ENCODE measurements around the gene C16orf87. TPM values are rescaled to one million over a fixed set of nuclear protein-coding genes. Genes with fewer than 3 reads are reported as not detected.

The C16orf87 gene
- total RNA-seq, 1 donor from 2014 or later: 5.3 TPM

DNA sequence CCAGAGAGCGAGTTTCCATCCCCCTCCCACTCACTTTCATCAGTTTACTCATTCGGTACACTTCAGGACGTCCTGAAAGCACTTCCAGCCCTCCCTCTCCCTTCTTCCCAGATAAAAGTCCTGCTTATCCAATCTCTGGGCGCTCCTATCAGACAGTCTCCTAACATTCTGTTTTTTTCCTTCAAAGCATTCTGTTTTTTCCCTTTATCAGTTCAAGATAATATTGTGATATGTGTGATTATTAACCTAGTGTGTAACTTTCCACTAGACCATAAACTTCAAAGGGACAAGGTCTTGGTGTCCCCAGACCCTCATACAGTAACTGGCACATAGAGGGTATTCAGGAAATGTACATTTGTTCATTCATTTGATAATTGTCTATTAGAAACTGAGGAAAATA is 24.4 kb upstream of the C16orf87 start:
- no peak for DNase-seq (ENCODE audit: low read depth)
- TF ChIP-seq, protein P1, sequence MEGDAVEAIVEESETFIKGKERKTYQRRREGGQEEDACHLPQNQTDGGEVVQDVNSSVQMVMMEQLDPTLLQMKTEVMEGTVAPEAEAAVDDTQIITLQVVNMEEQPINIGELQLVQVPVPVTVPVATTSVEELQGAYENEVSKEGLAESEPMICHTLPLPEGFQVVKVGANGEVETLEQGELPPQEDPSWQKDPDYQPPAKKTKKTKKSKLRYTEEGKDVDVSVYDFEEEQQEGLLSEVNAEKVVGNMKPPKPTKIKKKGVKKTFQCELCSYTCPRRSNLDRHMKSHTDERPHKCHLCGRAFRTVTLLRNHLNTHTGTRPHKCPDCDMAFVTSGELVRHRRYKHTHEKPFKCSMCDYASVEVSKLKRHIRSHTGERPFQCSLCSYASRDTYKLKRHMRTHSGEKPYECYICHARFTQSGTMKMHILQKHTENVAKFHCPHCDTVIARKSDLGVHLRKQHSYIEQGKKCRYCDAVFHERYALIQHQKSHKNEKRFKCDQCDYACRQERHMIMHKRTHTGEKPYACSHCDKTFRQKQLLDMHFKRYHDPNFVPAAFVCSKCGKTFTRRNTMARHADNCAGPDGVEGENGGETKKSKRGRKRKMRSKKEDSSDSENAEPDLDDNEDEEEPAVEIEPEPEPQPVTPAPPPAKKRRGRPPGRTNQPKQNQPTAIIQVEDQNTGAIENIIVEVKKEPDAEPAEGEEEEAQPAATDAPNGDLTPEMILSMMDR (IDR thresholded peaks at IDR 0.05; ENCODE audit: insufficient read depth, low read length, severe bottlenecking): no peak
- FAIRE-seq: no peak
- Histone ChIP-seq H3K4me3 (ENCODE audit: low read depth, low read length) (no peak overlapping the region), H3K36me3 (ENCODE audit: control insufficient read depth, insufficient read depth, low read length) (no peaks in the 10 kb centered on the region), H3K27me3 (ENCODE audit: control insufficient read depth, insufficient read depth, low read length) (peaks cover 2% of the 10 kb centered on the region)

DNA sequence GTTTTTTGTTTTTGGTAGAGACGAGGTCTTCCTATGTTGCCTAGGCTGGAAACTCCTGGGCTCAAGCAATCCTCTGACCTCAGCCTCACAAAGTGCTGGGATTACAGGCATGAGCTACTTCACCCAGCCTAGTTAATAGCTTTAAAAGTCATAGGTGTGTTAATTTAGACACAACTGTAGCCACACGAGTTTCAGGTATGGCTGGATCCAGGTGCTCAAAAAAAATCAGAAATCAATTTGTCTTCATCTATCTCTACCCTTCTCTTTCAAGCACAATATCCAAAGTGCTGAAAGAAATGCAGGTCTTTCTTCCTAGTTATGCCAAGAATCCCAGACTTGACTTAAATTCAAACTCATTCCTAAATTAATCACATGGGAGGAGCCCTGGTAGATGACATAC is 23.9 kb upstream of the C16orf87 start:
- H3K36me3 ChIP-seq (ENCODE audit: control insufficient read depth, insufficient read depth, low read length): no peaks in the 10 kb centered on the region
- H3K27me3 ChIP-seq (ENCODE audit: control insufficient read depth, insufficient read depth, low read length): peaks cover 2% of the 10 kb centered on the region
- no peak for FAIRE-seq
- TF ChIP-seq, protein P1 (IDR thresholded peaks at IDR 0.05; ENCODE audit: insufficient read depth, low read length, severe bottlenecking): no peak
- H3K4me3 ChIP-seq (ENCODE audit: low read depth, low read length): no peak overlapping the region
- DNase-seq (ENCODE audit: low read depth): no peak

DNA sequence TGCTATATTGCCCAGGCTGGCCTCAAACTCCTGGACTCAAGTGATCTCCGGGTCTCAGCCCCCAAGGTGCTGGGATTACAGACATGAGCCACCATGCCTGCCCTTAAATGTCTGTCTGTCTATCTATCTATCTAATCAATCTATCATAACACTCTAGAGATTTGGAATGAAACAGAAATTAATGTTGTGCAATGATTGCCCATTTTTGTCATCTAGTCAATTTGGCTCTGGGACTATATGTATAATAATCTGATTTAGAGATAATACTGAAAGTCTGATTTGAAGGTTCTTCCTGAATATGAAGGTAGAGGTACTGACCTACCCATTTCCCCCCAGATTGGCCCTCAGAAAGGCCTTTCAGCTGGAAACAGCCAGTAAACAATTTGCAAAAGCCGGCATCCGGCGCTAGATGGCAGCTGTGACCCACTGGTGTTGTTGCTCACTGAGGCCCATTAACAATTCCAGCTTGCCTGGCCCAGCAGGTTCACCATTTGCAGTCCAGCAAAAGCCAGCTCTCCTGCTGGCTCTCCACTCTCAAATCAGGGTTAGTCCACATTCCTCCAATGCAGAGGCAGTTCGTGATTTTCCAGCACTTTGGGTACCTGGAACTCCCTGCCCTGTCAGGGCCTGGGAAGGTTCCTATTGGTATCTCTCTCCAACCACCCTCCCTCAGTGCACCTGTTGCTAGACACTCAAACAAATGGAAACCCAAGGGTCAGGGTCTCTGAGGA is 22.9 kb upstream of the C16orf87 start:
- FAIRE-seq: no peak

DNA sequence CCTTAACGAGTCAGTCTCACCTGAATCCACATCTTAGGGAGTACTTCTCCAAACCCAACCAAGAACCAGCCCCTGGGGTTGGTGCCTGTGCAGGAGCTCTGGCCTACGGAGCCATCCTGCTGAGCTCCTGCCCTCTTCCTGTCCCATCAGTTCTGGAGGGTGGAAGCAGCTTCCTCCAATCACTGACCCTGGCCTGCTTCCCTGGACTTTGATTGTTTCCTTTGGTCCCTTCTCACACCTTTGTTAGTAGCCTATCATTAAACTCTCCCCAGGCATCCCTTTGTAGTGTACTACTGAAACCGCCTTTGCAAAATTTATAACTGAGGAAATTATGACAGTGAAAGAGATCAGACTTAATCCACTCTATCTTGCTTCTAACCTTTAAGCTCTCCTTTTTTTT is 21.1 kb upstream of the C16orf87 start:
- TF ChIP-seq, protein P1 (IDR thresholded peaks at IDR 0.05; ENCODE audit: insufficient read depth, low read length, severe bottlenecking): no peak
- Histone ChIP-seq H3K4me3 (ENCODE audit: low read depth, low read length) (no peak overlapping the region), H3K27me3 (ENCODE audit: control insufficient read depth, insufficient read depth, low read length) (peaks cover 2% of the 10 kb centered on the region), H3K36me3 (ENCODE audit: control insufficient read depth, insufficient read depth, low read length) (no peaks in the 10 kb centered on the region)
- DNase-seq (ENCODE audit: low read depth): no peak
- FAIRE-seq: no peak

More for the DNA sequence above, 22.9 kb upstream of the C16orf87 start:
- Histone ChIP-seq H3K4me3 (ENCODE audit: low read depth, low read length) (no peak overlapping the region), H3K27me3 (ENCODE audit: control insufficient read depth, insufficient read depth, low read length) (peaks cover 2% of the 10 kb centered on the region), H3K36me3 (ENCODE audit: control insufficient read depth, insufficient read depth, low read length) (no peaks in the 10 kb centered on the region)
- TF ChIP-seq, protein P1 (IDR thresholded peaks at IDR 0.05; ENCODE audit: insufficient read depth, low read length, severe bottlenecking): peak; percentile 94
- DNase-seq (ENCODE audit: low read depth): peak; percentile 57

DNA sequence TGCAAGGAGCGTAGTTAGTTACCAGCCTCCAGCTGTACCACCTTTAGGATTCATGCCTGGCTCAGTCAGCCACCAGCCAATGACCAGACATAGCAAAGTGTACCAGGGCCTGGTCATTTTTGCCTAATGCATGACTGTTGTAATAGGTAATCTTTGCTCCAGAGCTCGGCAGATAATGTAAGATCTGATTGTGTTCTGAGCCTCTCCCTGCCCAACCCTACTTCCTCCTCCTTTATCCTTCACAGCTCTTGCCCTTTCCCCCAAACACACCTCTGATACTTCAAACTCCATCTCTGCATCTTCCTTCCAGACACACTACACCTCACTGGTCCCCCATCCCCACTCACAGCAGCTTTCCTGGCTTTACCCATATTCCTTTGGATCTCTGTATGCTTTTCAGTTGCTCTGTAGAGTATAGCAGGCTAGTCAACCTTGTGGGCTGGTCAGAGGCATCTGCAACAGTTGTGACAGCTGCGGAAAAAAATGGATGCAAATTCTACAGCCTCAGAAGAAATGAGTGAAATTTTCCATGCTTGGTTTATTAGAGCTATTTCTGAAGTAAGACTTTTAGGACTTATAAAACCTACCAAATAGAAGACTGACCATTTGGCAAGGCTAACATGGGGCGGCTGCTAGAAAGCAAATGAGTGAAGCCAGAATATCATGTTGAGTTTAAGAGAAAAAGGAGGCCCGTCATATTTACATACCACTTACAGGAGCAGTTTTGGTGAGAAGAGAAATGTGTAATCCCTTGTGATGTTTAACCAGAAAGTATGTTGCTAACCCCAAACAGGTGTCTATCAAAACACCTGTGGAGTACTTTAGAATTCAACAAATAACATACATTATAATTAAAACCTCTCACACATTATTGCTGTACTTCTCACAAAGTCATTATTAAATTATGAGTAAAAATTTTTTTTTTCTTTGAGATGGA is 19.9 kb upstream of the C16orf87 start:
- FAIRE-seq (no peak), DNase-seq (ENCODE audit: low read depth) (no peak)
- TF ChIP-seq, protein P1 (IDR thresholded peaks at IDR 0.05; ENCODE audit: insufficient read depth, low read length, severe bottlenecking): no peak

More for the DNA sequence above, 19.9 kb upstream of the C16orf87 start:
- H3K4me3 ChIP-seq (ENCODE audit: low read depth, low read length): no peak overlapping the region
- no peaks in the 10 kb centered on the region for H3K36me3 ChIP-seq (ENCODE audit: control insufficient read depth, insufficient read depth, low read length)
- H3K27me3 ChIP-seq (ENCODE audit: control insufficient read depth, insufficient read depth, low read length): peaks cover 2% of the 10 kb centered on the region
